Measurements from ENCODE around the gene EPC2.

EPC2 gene

DNA sequence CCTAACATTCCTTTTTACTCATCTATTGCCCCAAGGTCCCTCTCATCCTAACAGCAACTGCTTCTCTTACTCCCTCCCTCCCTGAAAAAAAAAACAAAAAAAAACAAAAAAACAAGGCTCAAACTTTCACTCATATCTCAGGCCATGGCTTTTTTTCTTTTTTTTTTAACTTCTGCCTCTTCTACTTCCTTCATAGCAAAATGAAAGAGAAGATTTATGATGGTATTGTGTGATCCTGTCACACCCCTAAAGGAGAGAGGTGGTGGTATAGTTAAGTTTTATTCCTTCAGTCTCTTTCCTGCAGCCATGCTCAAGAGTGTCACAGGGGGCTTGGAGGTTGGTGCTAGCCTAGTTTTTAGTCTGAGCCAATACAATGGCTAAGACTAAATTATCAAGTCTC, 21.5 kb upstream of the EPC2 start:
- no peaks in the 10 kb centered on the region; the same call in 1 of the 2 replicates for H3K9me2 ChIP-seq (replicated peaks; ENCODE audit: control insufficient read depth, low read length)
- no peak overlapping the region for H3K4me2 ChIP-seq (ENCODE audit: low read length)
- no peaks in the 10 kb centered on the region for H3K36me3 ChIP-seq (ENCODE audit: control insufficient read depth, low read length)
- H3K4me3 ChIP-seq (ENCODE audit: low read length), result no peak overlapping the region
- no peaks in the 10 kb centered on the region for H3F3A ChIP-seq (ENCODE audit: control insufficient read depth, insufficient read depth)
- H4K20me1 ChIP-seq (ENCODE audit: control insufficient read depth, insufficient read depth, low read depth, low read length), result no peaks in the 10 kb centered on the region
- no peaks in the 10 kb centered on the region for H3K27me3 ChIP-seq (ENCODE audit: control insufficient read depth, low read length)
- no peak overlapping the region for H3K27ac ChIP-seq (ENCODE audit: low read depth, low read length)
- no peaks in the 10 kb centered on the region for H3K9me3 ChIP-seq (ENCODE audit: control insufficient read depth, insufficient read depth, low read length)
- no peaks in the 10 kb centered on the region for H3K79me2 ChIP-seq (ENCODE audit: control insufficient read depth, low read length)
- H3K4me1 ChIP-seq (ENCODE audit: control insufficient read depth, low read length), result peaks cover 13% of the 10 kb centered on the region
- TF ChIP-seq, protein P1, sequence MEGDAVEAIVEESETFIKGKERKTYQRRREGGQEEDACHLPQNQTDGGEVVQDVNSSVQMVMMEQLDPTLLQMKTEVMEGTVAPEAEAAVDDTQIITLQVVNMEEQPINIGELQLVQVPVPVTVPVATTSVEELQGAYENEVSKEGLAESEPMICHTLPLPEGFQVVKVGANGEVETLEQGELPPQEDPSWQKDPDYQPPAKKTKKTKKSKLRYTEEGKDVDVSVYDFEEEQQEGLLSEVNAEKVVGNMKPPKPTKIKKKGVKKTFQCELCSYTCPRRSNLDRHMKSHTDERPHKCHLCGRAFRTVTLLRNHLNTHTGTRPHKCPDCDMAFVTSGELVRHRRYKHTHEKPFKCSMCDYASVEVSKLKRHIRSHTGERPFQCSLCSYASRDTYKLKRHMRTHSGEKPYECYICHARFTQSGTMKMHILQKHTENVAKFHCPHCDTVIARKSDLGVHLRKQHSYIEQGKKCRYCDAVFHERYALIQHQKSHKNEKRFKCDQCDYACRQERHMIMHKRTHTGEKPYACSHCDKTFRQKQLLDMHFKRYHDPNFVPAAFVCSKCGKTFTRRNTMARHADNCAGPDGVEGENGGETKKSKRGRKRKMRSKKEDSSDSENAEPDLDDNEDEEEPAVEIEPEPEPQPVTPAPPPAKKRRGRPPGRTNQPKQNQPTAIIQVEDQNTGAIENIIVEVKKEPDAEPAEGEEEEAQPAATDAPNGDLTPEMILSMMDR (IDR thresholded peaks at IDR 0.05; ENCODE audit: low read depth, low read length, poor library complexity, severe bottlenecking), result no peak
- no peak for TF ChIP-seq EZH2phosphoT487 (IDR thresholded peaks at IDR 0.05; ENCODE audit: borderline replicate concordance, low read length)

DNA sequence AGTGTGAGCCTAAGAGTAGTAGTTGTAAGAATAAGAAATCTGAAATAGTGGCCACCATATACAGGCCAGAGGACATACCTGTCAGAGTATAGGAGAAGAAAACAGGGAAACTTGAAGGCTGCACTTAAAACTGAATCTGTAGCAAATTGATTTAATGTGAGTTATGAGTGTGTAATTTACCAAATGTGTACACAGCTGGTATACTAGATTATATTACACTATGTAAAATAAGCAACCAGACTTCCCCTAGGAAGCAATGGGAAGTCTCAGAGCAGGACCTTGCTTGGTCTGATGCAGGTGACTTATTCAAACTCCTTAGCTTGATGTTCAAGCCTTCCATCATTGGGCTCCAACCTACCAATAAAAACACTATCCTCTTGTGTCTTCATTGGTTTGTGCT, 17.3 kb upstream of the EPC2 start:
- Histone ChIP-seq H3K4me3 (ENCODE audit: low read length) (no peak overlapping the region), H3K9me2 (replicated peaks; ENCODE audit: control insufficient read depth, low read length) (no peaks in the 10 kb centered on the region; the same call in 1 of the 2 replicates), H4K20me1 (ENCODE audit: control insufficient read depth, insufficient read depth, low read depth, low read length) (no peaks in the 10 kb centered on the region), H3K4me1 (ENCODE audit: control insufficient read depth, low read length) (no peaks in the 10 kb centered on the region), H3K27me3 (ENCODE audit: control insufficient read depth, low read length) (no peaks in the 10 kb centered on the region), H3K36me3 (ENCODE audit: control insufficient read depth, low read length) (no peaks in the 10 kb centered on the region), H3K9me3 (ENCODE audit: control insufficient read depth, insufficient read depth, low read length) (no peaks in the 10 kb centered on the region), H3K4me2 (ENCODE audit: low read length) (no peak overlapping the region), H3K27ac (ENCODE audit: low read depth, low read length) (no peak overlapping the region), H3F3A (ENCODE audit: control insufficient read depth, insufficient read depth) (no peaks in the 10 kb centered on the region), H3K79me2 (ENCODE audit: control insufficient read depth, low read length) (no peaks in the 10 kb centered on the region)
- no peak for TF ChIP-seq EZH2phosphoT487 (IDR thresholded peaks at IDR 0.05; ENCODE audit: borderline replicate concordance, low read length)
- TF ChIP-seq, protein P1 (IDR thresholded peaks at IDR 0.05; ENCODE audit: low read depth, low read length, poor library complexity, severe bottlenecking), result no peak

DNA sequence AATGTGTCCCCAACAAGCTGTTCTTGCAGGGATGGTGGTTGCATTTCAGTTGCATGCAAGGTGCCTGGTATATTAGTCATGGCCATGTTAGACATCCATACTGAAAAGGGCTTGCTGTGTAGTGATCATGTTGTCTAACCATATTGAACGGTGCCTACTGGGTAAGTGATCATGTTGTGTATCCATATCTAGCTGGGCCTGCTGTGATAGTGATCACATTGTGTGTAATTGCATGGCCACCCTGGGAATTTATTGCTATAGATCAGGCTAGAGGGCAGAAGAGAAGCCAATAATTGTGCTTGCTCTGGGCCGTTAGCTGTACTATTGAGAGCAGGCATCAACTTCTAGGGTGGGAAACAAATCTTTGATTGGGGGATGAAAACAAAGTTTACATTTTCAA, 9.8 kb upstream of the EPC2 start:
- H3K9me2 ChIP-seq (replicated peaks; ENCODE audit: control insufficient read depth, low read length), result no peaks in the 10 kb centered on the region
- H3F3A ChIP-seq (ENCODE audit: control insufficient read depth, insufficient read depth), result no peaks in the 10 kb centered on the region
- TF ChIP-seq EZH2phosphoT487 (IDR thresholded peaks at IDR 0.05; ENCODE audit: borderline replicate concordance, low read length), result no peak
- TF ChIP-seq, protein P1 (IDR thresholded peaks at IDR 0.05; ENCODE audit: low read depth, low read length, poor library complexity, severe bottlenecking), result no peak
- no peaks in the 10 kb centered on the region for H4K20me1 ChIP-seq (ENCODE audit: control insufficient read depth, insufficient read depth, low read depth, low read length)
- H3K36me3 ChIP-seq (ENCODE audit: control insufficient read depth, low read length), result no peaks in the 10 kb centered on the region
- H3K4me1 ChIP-seq (ENCODE audit: control insufficient read depth, low read length), result no peaks in the 10 kb centered on the region
- H3K4me2 ChIP-seq (ENCODE audit: low read length), result no peak overlapping the region
- no peak overlapping the region for H3K27ac ChIP-seq (ENCODE audit: low read depth, low read length)
- no peaks in the 10 kb centered on the region for H3K79me2 ChIP-seq (ENCODE audit: control insufficient read depth, low read length)
- no peaks in the 10 kb centered on the region for H3K9me3 ChIP-seq (ENCODE audit: control insufficient read depth, insufficient read depth, low read length)
- H3K27me3 ChIP-seq (ENCODE audit: control insufficient read depth, low read length), result no peaks in the 10 kb centered on the region
- no peak overlapping the region for H3K4me3 ChIP-seq (ENCODE audit: low read length)
